HG02981 (cell line): ENCODE measurements around the gene NFYA.

Source experiments
- ATAC-seq: cut with Tn5 transposase; IDR thresholded peaks from one replicate; pipeline ENCODE4 v1.9.1; 2021; ENCODE audit warnings: mild to moderate bottlenecking, moderate library complexity; ENCODE audit not compliant: unreplicated experiment

NFYA gene

GRCh38 chr6:41071923-41072835 is 595 bp upstream of the NFYA start, which contains the start of gene OARD1:
Gene OARD1, minus strand, starts transcription at chr6:41072356. Its CDS starts 722 bp downstream, at chr6:41071634.
- ATAC-seq, result peak; percentile 55

GRCh38 chr6:41073203-41073967 is 611 bp downstream of the NFYA start:
- ATAC-seq, result peak; percentile 19

- no peak for ATAC-seq
Observed at GRCh38 chr6:41073968-41074691, 1.4 kb downstream of the NFYA start.

GRCh38 chr6:41074692-41075436 is 2.1 kb downstream of the NFYA start:
- no peak for ATAC-seq

- no peak for ATAC-seq
Observed at GRCh38 chr6:41075651-41076626, 3.2 kb downstream of the NFYA start.

- no peak for ATAC-seq
Observed at GRCh38 chr6:41077536-41077935, 4.8 kb downstream of the NFYA start.

- no peak for ATAC-seq
Observed at GRCh38 chr6:41078101-41078500, 5.3 kb downstream of the NFYA start.

GRCh38 chr6:41079080-41079479 is 6.3 kb downstream of the NFYA start:
- ATAC-seq, result no peak

- no peak for ATAC-seq
Observed at GRCh38 chr6:41080621-41081020, 7.8 kb downstream of the NFYA start.

- no peak for ATAC-seq
Observed at GRCh38 chr6:41083072-41083471, 10.3 kb downstream of the NFYA start.

- no peak for ATAC-seq
Observed at GRCh38 chr6:41085182-41085581, 12.4 kb downstream of the NFYA start.

- ATAC-seq, result no peak
Observed at GRCh38 chr6:41088451-41088850, 15.7 kb downstream of the NFYA start.

- no peak for ATAC-seq
Observed at GRCh38 chr6:41090841-41091761, 18.3 kb downstream of the NFYA start.

GRCh38 chr6:41092421-41093140 is 19.8 kb downstream of the NFYA start:
- ATAC-seq, result no peak

GRCh38 chr6:41093729-41094128 is 21.0 kb downstream of the NFYA start:
- ATAC-seq, result no peak

GRCh38 chr6:41097467-41098090 is 24.8 kb downstream of the NFYA start:
- ATAC-seq, result no peak

- no peak for ATAC-seq
Observed at GRCh38 chr6:41098366-41098765, 25.6 kb downstream of the NFYA start.
